ENCODE data around the gene MED7. TPM values are rescaled to one million over a fixed set of nuclear protein-coding genes. Genes with fewer than 3 reads are reported as not detected.

The MED7 gene
- polyA plus RNA-seq, 2 of the 4 experiments (the other 2 are of a cell fraction), result 22.6 to 23.0 TPM

DNA sequence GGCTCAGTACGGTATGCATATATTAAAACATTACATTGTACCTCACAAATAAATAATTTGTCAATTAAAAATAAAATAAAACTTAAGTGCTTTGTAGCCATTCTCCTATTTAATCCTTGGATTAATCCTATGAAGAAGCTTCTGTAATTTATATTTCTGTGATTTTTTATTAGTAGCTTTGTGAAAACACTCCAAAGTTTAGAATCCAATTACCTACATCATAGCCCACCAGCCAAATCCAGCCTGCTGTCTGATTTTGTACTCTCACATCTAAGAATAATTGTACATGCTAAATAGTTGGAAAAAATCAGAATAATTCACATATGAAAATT is 10.4 kb downstream of the MED7 start (continued):
- TF ChIP-seq HMGXB4 (CRISPR knock-in tag; IDR thresholded peaks at IDR 0.05; ENCODE audit: borderline replicate concordance) (no peak), SREBF2 (IDR thresholded peaks at IDR 0.05) (no peak)

DNA sequence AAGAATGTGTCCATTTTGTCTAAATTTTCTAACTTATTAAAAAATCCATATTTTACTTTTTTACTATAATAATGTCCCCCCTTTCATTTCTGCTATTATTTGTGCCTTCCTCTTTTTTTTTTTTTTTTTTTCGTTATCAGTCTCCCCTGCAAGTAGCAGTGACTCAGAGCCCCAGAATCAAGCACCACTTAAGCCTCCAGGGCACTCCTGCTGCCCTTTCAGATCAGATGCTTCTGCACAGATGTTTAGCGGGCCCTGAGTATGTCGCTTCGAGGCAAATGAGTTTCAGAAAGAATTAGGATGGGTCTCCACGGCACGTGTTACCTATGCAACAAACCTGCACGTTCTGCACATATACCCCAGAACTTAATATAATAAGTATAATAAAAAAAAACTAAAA is 11.7 kb downstream of the MED7 start:
- peak; percentile 9; the same call in 1 of the 3 replicates for TF ChIP-seq SMC3 (IDR thresholded peaks at IDR 0.05)
- TF ChIP-seq PHF8 (IDR thresholded peaks at IDR 0.05; ENCODE audit: borderline replicate concordance, low read depth), result no peak
- peak; percentile 14; the same call in 1 of the 2 replicates for TF ChIP-seq GATA3 (IDR thresholded peaks at IDR 0.05; ENCODE audit: borderline replicate concordance)
- 50% methylated on average over 7 of the region's 7 CpGs for WGBS (ENCODE audit: missing lambda C conversion rate)
- peak overlapping the region; percentile 59 for H3K4me2 ChIP-seq
- H3K4me3 ChIP-seq, result no peak overlapping the region
- ChIA-PET POLR2A (no interaction called here), CTCF (interaction anchor here (0.6 to 2.7 kb wide), 11 partner anchors 11 to 1994 kb away, joined by 3 to 26 read pairs (median 5); partner anchors contain the start of genes HAVCR1 and MED7)
- no peaks in the 10 kb centered on the region for H3K9me3 ChIP-seq
- DNase-seq (ENCODE audit: low read depth in 1 of 2, low spot score in 1 of 2) (peak; percentile 41 to 44), FAIRE-seq (no peak), ATAC-seq (peak; percentile 63 to 67; a peak in 4 of 6 replicates)
- peaks cover 26% of the 10 kb centered on the region for H3K4me1 ChIP-seq
- peak overlapping the region; percentile 77 to 87 for H3K27ac ChIP-seq

GRCh38 chr5:157121709-157122108 is 21.0 kb downstream of the MED7 start:
- Histone ChIP-seq H3K27ac (no peak overlapping the region), H3K4me2 (no peak overlapping the region), H3K9me3 (peaks cover 30% of the 10 kb centered on the region), H3K4me1 (no peaks in the 10 kb centered on the region), H3K4me3 (no peak overlapping the region)
- ChIA-PET CTCF (interaction anchor here (3.5 kb wide), 1 partner anchor 10 kb away, joined by 12 read pairs; no protein-coding TSS in a partner anchor), POLR2A (no interaction called here)
- FAIRE-seq, result no peak
- TF ChIP-seq ESRRA (IDR thresholded peaks at IDR 0.05; ENCODE audit: borderline replicate concordance, low read length) (no peak), USF2 (IDR thresholded peaks at IDR 0.05) (no peak), GATA3 (IDR thresholded peaks at IDR 0.05; ENCODE audit: borderline replicate concordance) (no peak), MYC (IDR thresholded peaks at IDR 0.05; ENCODE audit: borderline replicate concordance, low read length) (no peak), RNF2 (IDR thresholded peaks at IDR 0.05; ENCODE audit: borderline replicate concordance, low read depth) (no peak), HOXA7 (CRISPR knock-in tag; IDR thresholded peaks at IDR 0.05) (no peak), BHLHE40 (IDR thresholded peaks at IDR 0.05; ENCODE audit: low read depth, low read length) (no peak), RFX5 (IDR thresholded peaks at IDR 0.05) (no peak), POLR2A (IDR thresholded peaks at IDR 0.05; ENCODE audit: low read length) (no peak)
- TF ChIP-seq, protein P1, sequence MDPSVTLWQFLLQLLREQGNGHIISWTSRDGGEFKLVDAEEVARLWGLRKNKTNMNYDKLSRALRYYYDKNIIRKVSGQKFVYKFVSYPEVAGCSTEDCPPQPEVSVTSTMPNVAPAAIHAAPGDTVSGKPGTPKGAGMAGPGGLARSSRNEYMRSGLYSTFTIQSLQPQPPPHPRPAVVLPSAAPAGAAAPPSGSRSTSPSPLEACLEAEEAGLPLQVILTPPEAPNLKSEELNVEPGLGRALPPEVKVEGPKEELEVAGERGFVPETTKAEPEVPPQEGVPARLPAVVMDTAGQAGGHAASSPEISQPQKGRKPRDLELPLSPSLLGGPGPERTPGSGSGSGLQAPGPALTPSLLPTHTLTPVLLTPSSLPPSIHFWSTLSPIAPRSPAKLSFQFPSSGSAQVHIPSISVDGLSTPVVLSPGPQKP (IDR thresholded peaks at IDR 0.05; ENCODE audit: low read depth, low read length), result no peak
- TF ChIP-seq, protein P2, sequence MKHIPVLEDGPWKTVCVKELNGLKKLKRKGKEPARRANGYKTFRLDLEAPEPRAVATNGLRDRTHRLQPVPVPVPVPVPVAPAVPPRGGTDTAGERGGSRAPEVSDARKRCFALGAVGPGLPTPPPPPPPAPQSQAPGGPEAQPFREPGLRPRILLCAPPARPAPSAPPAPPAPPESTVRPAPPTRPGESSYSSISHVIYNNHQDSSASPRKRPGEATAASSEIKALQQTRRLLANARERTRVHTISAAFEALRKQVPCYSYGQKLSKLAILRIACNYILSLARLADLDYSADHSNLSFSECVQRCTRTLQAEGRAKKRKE (CRISPR knock-in tag; IDR thresholded peaks at IDR 0.05; ENCODE audit: low read depth), result no peak
- no peak for ATAC-seq
- DNase-seq (ENCODE audit: low read depth in 1 of 2, low spot score in 1 of 2), result no peak

DNA sequence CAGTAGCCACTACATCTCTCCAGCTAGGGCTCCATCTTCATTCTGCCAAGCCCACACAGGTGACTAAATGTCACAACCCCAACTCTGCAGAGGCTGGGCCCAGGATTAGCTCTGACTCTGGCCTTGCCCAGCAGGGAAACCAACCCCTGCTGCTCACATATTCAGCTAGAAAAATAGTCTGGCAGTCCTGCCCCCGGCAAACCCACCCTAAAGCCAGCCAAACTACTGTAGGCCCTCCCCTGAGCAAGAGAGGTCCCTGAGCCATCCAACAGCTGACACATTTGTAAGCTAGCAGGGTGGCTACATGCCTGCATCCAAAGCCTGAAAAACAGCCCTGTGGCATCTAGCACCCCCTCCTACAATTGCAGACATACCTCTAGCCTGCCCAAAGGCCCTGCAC is 22.6 kb downstream of the MED7 start:
- peaks cover 30% of the 10 kb centered on the region for H3K9me3 ChIP-seq
- peaks cover 6% of the 10 kb centered on the region for H3K4me1 ChIP-seq
- ChIA-PET POLR2A (no interaction called here), CTCF (interaction anchor here (0.8 to 3.5 kb wide), 2 partner anchors 12 to 25 kb away, joined by 3 to 12 read pairs; no protein-coding TSS in a partner anchor)
- H3K27ac ChIP-seq, result no peak overlapping the region; a peak in 1 of 6 replicates
- no peak overlapping the region for H3K4me3 ChIP-seq
- no peak for TF ChIP-seq KDM5A (IDR thresholded peaks at IDR 0.05)
- no peak for TF ChIP-seq SMC3 (IDR thresholded peaks at IDR 0.05)
- TF ChIP-seq CBX8 (IDR thresholded peaks at IDR 0.05), result no peak
- TF ChIP-seq CEBPB (IDR thresholded peaks at IDR 0.05), result no peak
- TF ChIP-seq KDM1A (IDR thresholded peaks at IDR 0.05; ENCODE audit: low read depth), result no peak
- no peak for TF ChIP-seq ZNF302 (CRISPR knock-in tag; IDR thresholded peaks at IDR 0.05)
- TF ChIP-seq FOSB (CRISPR knock-in tag; IDR thresholded peaks at IDR 0.05), result no peak
- TF ChIP-seq HOXB5 (CRISPR knock-in tag; IDR thresholded peaks at IDR 0.05), result no peak
- FAIRE-seq (no peak), DNase-seq (ENCODE audit: low read depth in 1 of 2, low spot score in 1 of 2) (no peak), ATAC-seq (no peak)
- no peak overlapping the region for H3K4me2 ChIP-seq
- 57% methylated on average over 1 of the region's 1 CpG for WGBS (ENCODE audit: missing lambda C conversion rate)
